GM18868 (cell line): Measurements from ENCODE around the gene RPRD2.

Experiments used
- ATAC-seq: cut with Tn5 transposase; IDR thresholded peaks from one replicate; pipeline ENCODE4 v1.9.1; 2021; ENCODE audit warnings: mild to moderate bottlenecking, moderate library complexity; ENCODE audit not compliant: unreplicated experiment

Gene RPRD2

DNA sequence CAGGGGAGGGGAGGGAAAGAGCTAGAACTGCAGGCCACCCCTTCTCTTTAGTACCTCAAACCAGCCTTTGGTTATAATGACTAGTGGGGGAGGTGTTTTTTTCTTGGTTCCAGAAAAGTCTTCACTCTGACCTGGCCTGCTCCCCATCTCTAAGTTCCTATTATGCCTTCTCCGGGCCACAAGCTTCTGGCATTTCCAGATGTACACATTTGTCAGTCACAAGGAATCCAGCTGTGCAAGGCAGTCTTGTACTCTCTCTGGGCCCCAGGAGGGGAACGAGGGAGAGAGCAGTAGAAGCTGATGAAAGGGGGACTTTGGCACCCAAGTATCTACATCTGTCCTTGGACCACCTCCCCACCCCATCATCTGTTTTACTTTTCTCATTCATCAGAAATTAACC, 148.9 kb downstream of the RPRD2 start:
- ATAC-seq: no peak

DNA sequence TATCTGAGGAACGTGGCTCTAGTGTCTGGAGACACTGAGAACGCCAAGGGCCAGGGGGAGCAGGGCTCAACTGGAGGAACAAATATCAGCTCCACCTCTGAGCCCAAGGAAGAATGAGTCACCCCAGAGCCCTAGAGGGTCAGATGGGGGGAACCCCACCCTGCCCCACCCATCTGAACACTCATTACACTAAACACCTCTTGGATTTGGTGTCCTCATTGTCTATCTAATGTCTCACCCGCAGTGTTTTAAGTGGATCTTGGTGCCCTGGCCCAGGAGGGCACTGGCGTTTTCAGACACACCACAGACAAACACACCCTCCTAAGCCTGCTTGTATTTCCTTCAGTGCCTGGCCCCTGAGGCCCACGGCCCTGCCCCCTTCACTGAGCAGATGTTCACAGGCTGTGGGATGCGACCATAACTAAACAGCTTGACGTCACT, 149.4 kb downstream of the RPRD2 start:
- ATAC-seq: no peak

DNA sequence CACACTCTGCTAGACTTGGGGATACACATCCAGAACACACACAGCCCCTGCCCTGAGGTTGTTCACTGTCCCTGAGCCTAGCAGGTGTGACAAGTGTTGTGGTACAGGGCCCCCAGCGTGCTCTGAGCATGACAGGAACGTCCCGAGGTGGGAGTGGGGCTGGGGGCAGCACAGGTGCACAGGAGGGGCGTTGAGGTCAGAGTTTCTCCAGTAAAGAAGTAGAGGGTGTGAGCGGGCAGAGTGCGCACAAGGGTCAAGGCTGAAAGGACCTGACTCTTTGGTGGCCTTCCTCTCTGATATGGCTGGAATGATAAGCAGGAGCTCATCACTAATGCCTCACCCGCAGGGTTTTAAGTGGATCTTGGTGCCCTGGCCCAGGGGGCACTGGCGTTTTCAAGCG, 150.3 kb downstream of the RPRD2 start:
- ATAC-seq: no peak

- no peak for ATAC-seq
Measured at GRCh38 chr1:150514913-150515327, 151.0 kb downstream of the RPRD2 start.

GRCh38 chr1:150515328-150516049, 151.5 kb downstream of the RPRD2 start, which contains the start of gene FALEC:
FALEC (plus strand) TSS chr1:150515752.
- ATAC-seq: peak; percentile 96

GRCh38 chr1:150516050-150516591, 152.2 kb downstream of the RPRD2 start:
- no peak for ATAC-seq

GRCh38 chr1:150516616-150517015, 152.7 kb downstream of the RPRD2 start:
- no peak for ATAC-seq

- ATAC-seq: no peak
Measured at GRCh38 chr1:150521196-150521968, 157.4 kb downstream of the RPRD2 start.

GRCh38 chr1:150525348-150525747, 161.4 kb downstream of the RPRD2 start:
- no peak for ATAC-seq
